ENCODE measurements around the gene CTDSP2. TPM values are rescaled to one million over a fixed set of nuclear protein-coding genes. Genes with fewer than 3 reads are reported as not detected.
"Not testable (repeated sequence)": the region's sequence is repeated elsewhere in the genome, so short reads cannot be mapped to it uniquely, and the experiment has no call there.

The CTDSP2 gene, protein sequence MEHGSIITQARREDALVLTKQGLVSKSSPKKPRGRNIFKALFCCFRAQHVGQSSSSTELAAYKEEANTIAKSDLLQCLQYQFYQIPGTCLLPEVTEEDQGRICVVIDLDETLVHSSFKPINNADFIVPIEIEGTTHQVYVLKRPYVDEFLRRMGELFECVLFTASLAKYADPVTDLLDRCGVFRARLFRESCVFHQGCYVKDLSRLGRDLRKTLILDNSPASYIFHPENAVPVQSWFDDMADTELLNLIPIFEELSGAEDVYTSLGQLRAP
- polyA plus RNA-seq (ENCODE audit: insufficient read length in 12 of 12) = 100 to 1,000 TPM in 11 of 12 donors, not detected in 1; 178 to 219 (median 201) TPM
- long read RNA-seq, donor 1, full-length matches to known transcripts = 16 of 31 reads
- long read RNA-seq, donor 1, partial matches to known transcripts = 15 of 31 reads
- long read RNA-seq, donor 1, other reads (novel, unspliced or antisense) = 0 of 31 reads
- long read RNA-seq, donor 2, full-length matches to known transcripts = 30 of 45 reads
- long read RNA-seq, donor 2, partial matches to known transcripts = 15 of 45 reads
- long read RNA-seq, donor 2, other reads (novel, unspliced or antisense) = 0 of 45 reads
- long read RNA-seq, donor 3, full-length matches to known transcripts = 16 of 16 reads
- long read RNA-seq, donor 3, partial matches to known transcripts = 0 of 16 reads
- long read RNA-seq, donor 3, other reads (novel, unspliced or antisense) = 0 of 16 reads
- long read RNA-seq, donor 4, full-length matches to known transcripts = 8 of 16 reads
- long read RNA-seq, donor 4, partial matches to known transcripts = 8 of 16 reads
- long read RNA-seq, donor 4, other reads (novel, unspliced or antisense) = 0 of 16 reads
- long read RNA-seq, donor 5 = 0 reads
- long read RNA-seq, donor 6, full-length matches to known transcripts = 16 of 22 reads
- long read RNA-seq, donor 6, partial matches to known transcripts = 6 of 22 reads
- long read RNA-seq, donor 6, other reads (novel, unspliced or antisense) = 0 of 22 reads
- long read RNA-seq, donor 7, full-length matches to known transcripts = 11 of 16 reads
- long read RNA-seq, donor 7, partial matches to known transcripts = 5 of 16 reads
- long read RNA-seq, donor 7, other reads (novel, unspliced or antisense) = 0 of 16 reads
- long read RNA-seq, donor 8, full-length matches to known transcripts = 36 of 67 reads
- long read RNA-seq, donor 8, partial matches to known transcripts = 26 of 67 reads
- long read RNA-seq, donor 8, other reads (novel, unspliced or antisense) = 5 of 67 reads
- long read RNA-seq, donor 9, full-length matches to known transcripts = 23 of 34 reads
- long read RNA-seq, donor 9, partial matches to known transcripts = 11 of 34 reads
- long read RNA-seq, donor 9, other reads (novel, unspliced or antisense) = 0 of 34 reads
- long read RNA-seq, donor 10, full-length matches to known transcripts = 32 of 41 reads
- long read RNA-seq, donor 10, partial matches to known transcripts = 9 of 41 reads
- long read RNA-seq, donor 10, other reads (novel, unspliced or antisense) = 0 of 41 reads
- long read RNA-seq, donor 11, full-length matches to known transcripts = 28 of 43 reads
- long read RNA-seq, donor 11, partial matches to known transcripts = 15 of 43 reads
- long read RNA-seq, donor 11, other reads (novel, unspliced or antisense) = 0 of 43 reads

DNA sequence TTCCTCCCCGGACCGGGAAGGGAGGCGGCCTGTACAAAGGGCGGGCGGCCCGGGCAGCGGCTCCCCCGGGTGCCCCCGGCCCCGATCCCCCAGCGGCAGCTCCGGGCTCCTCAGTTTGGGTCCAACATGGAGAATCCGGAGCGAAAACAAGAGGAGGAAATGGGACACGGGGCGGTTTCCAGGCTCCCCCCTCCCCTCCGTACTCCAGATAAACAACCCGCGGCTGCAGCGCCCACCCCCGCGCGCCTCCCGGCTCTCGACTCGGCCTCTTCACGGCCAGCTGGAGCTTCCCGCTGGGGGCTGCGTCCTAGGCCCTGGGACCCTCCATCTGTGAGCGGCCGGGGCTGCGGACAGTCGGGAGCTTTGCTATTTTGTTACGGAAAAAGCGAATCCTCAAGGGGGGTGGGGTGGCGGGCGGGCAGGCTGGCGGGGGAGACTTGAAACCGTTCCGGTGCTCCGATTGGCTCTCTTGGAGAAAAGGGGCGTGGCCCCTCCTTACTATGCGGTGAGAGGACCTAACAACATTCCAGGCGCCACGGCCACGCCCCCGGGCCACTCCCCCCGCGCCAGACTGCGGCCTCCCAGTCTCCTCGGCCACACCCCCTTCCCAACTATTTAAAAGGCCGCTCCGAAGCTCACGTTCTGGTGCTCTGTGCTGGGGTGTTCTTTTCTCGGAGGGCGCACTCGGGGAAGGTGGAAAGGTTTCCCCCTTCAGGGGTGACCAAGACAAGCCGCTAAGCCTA, at the start of gene CTDSP2:
CTDSP2 (minus strand) TSS at position 153 of the 743 bp plus-strand sequence. CDS start 294 bp downstream, outside the sequence.
- DNase-seq = peak; percentile 99

DNA sequence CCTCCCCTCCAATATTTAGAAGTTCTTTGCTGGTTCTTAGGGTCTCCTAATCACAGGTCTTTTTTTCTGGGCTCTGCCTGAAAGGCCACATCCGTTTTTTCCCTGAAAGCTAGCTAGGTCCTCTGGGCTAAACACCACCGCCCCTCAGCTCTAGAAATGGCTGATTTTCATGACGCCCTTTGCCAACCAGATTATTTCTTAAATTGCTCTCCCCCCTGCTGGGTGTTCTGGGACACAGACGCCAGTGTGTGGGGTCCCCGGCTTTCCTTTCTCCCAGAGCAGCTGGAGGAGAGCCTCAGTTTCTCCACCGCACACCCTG, 49.5 kb upstream of the CTDSP2 start:
- DNase-seq = no peak

DNA sequence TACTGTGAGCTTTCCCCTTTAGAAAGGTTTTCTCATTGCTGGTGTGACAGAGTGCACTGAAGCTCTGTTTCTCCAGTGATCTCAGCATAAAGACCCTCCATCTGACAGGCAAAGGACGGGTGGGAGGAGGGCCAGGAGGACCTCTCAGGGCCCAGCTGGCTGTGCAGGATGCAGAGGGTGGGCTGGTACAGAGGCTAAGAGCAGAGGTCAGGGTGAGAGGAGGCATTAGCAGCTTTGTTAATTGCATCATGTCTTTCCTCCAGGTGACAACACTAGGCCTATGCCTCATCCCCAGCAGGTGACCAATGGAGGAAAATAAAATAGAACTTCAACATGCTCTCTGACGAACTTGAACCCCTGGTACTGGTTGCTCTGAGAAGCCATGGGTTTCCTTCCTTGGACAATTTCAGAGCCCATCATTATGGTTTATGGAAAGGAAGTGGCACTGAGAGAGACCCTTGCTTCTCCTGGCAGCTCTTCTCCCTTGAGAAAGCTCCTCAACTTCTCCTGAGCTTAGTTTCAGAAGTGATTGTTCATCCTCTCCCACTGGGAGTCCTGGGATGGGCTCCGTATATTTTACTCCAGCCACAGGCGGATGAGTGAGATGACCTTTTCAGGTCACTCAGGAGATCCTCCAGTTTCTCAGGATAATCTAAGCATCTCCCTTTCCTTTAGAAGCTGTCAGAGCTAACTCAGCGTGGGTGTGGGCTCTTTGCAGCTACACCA, 49.0 kb upstream of the CTDSP2 start:
- DNase-seq = no peak

DNA sequence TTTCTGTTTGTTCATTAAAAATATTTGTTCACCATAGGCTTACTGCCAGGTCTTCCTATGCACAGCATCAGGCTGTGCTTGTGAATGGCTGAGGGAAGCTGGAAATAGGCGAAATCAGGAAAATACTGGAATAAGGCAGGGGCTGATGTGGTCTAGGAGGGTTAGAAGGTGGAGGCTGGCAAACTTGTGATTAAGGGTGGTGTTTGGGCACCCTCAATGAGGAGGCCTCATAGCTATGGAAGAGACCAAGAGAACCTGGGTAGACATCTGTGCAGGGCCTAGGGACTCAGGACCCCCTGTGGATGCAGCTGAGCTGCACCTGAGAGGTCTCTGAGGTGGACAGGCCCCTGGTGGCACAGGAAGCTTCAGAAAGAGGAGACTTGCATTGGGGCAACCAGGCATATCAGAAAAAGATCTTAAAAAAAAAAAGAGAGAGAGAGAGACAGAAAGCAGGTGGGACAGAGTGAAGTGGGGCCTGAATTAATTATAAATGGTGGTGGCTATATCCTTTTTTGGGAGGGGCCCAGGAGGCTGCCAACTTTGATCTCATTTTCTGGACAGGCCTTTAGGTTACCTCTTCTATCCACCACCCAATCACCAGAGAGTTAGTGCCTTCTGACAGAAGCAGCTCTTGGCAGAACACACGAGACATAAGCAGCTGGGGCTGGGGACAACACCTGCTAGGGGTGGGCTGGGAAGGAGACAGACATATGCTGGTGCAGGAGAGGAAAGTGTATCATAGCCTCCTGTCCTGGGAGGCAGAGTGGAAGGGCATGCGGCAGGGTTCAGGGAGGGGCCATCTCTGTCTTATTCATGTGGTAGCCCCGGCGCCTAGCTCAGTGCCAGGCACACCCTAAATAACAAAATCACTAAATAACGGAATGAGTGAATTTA, 48.1 kb upstream of the CTDSP2 start:
- no peak for DNase-seq

DNA sequence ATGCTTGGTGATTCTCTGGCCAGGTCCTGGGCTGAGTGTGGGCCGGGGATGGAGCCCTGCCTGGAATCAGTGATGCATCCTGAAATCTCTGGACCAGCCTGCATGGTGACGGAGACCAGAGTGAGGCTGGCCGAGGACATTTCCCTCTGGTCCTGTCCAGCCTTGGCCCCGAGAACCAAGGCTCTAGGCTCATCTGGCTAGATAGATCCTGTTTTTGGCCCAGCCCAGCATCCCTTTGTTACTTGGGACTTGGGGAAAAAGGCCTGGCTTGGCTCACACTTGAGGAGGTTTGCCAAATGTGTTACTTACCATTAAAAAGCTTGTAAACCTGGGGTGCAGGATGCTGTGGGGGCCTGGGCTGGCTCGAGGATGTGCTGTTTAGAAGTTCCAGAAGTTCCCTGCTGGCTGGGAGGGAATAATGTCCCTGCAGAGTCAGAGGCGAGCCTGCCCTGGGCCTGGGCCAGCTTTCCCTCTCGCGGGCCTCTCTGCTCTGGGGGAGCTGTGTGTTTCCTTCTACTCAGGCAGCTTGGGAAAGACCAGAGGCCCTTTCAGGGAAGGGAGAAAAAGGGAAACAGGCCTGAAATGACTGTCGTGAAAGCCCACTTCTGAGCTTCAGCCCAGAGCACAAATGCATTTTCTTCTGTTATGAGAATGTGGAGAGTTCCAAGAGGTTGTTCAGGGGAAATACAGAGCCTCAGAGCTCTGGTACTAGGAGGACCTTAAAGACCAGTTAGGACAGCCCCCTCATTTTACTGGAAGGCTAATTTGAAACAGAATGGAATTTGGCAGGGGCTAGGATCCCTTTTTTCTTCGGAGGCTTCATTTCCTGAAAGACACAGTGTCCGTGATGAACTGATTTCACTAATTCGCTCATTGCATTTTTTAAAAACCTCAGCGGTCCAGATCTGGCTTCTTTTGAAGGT, 47.2 kb upstream of the CTDSP2 start:
- peak; percentile 96 for DNase-seq

DNA sequence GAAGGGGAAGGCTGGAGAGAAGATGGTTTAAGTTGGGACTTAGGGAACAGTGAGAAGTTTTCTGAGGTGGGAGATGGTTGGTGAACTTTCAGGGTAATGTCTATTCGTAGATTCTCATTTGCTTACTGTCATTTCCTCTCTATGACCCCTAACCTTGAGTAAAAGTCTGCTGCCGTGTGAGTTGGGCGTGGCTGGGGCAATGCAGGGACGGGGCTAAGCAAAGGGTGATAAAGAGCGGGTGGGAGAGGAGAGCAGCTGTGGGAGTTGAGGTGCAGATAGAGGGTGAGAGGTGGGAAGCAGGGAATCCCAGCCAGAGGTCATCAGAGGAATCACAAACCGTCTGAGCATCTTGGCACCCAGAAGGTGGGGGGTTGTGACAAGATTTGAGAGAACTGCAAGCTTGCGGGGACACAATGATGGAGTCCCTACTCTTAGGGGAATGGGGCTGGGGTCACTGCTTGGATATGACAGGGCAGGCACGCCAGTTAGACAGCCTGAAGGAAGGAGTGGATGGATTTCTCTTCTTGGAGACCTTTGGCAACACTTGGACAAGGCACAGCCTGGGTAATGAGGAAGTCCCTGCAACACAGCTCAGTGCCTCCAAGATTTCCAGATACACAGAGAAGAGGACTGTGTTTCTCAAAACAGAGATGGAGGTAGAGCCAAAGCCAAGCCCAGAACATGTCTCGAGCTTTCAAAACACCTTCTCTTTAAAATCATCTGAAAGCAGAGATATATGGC, 45.9 kb upstream of the CTDSP2 start:
- no peak for DNase-seq

DNA sequence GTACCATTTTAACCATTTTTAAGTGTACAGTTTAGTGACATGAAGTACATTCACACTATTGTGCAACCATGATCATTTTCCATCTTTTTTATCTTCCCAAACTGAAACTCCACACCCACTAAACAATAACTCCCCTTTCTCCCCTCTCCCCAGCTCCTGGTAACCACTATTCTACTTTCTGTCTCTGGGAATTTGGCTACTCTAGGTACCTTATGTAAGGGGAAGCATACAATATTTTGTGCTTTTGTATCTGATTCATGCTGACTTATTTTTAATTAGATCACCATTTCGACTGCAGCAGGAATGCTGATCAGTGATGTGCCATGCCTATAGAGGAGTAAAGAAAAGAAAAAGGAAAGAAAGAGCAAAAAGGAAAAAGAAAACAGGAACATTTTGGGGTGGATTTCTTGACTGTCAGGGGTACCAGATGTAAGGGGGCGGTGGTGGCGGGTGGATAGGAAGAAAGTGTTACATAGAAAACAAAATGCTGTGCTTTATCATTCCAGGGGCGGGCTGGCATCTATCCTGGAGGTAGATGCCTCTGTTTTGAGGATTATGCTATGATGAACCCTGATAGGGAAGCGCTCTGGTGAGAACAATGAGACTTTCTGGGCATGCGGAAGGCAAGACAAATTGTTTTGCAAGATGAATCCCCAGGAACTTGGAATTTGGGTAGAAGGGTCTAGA, 45.2 kb upstream of the CTDSP2 start:
- no peak for DNase-seq

DNA sequence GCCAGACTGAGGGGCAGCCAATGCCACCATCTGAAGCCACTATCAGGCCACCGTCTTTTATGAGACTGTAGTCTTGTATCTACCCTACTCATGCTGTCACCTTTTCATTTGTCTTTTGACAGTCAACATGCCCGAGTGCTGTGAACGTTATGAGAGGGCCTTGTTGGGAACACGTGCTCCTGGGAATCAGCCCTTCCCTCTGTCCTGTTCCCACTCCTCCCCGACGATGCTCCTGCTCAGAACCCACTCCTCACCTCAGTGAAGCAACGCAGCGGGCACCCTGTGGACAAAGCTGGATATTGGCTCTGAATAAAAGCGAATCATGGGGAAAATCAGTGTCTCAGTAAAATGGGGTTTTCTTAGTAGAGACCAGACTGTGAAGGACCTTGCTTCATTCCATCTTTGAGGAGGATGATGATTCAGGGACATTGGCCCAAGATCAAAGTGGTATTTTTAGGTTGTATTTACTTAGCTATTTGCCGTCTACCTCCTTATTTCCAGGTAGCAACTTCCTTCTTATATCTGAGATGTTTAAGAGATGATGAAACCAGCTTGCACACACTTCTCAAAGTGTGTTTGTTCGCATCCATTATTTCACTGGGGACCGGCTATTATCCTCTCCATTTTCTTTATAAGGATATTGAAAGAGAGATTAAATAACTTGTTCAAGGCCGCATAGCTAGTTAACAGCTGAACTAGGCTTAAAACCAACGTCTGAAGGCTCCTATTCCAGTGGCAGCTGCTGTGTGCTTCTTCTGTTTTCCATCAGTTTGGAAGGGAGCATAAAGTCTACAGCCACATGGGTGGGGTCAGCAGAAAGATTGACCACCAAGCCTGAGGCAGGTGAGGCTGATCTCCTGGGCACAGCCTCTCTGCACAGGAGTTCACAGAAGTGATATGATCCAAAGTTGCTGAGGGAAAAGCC, 43.9 kb upstream of the CTDSP2 start:
- DNase-seq = no peak

DNA sequence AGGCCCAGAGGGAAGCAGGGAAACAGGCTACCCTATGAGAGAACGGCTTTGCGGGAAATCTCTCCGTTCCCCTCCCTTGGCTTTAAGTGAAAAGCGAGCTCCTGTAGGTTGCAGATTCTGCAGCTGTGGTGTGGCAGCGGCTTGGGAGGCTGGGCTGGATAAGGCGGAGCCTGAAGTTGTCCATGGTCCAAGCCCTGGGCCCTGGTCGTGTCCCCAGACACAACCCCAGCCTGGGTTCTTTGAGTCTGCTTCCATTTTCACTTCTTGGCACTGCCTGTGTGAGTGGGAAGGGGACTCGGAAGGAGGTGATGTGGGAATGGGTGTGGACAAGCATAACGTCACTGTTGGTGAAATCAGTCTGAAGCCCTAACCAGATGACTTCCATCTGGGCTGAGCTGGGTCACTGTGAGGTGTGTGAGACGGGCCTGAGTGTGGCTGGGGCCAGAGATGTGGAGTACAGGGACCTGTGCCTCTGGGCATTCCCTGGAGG, 43.0 kb upstream of the CTDSP2 start:
- peak; percentile 92 for DNase-seq

DNA sequence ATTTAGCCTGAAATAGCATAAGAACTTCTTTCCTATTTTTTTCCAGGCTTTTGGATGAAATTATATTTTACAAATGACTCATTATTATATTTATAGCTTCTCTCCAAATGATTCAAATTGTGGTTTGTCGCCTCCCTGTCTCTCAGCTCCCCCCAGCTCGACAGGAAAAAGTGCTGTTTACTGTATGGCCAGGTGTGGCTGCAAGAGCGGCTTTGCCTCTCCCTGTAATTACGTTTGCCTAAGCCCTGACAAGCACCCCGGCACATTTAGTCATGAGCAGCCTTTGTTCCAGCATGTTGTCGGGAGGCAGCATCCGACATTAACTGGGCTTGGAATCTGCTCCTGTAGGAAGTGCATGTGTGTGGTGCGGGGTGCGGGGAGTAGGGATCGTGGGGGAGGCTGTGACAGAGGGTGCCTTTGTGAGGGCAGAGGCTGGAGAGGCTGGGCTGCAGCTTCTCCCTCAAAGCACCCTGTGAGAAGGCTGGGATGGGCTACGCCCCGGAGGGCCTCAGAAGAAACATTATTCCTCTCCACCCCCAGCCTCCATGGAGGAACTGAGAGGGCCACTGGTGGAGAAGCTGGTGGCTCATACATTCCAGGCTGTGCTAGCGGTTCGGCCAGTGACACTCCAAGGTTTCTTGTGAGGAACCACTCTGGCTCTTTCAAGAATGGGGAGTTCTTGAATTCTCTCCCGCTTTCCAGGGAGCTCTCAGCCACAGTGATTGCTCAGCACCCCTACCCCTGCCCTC, 42.1 kb upstream of the CTDSP2 start:
- no peak for DNase-seq

DNA sequence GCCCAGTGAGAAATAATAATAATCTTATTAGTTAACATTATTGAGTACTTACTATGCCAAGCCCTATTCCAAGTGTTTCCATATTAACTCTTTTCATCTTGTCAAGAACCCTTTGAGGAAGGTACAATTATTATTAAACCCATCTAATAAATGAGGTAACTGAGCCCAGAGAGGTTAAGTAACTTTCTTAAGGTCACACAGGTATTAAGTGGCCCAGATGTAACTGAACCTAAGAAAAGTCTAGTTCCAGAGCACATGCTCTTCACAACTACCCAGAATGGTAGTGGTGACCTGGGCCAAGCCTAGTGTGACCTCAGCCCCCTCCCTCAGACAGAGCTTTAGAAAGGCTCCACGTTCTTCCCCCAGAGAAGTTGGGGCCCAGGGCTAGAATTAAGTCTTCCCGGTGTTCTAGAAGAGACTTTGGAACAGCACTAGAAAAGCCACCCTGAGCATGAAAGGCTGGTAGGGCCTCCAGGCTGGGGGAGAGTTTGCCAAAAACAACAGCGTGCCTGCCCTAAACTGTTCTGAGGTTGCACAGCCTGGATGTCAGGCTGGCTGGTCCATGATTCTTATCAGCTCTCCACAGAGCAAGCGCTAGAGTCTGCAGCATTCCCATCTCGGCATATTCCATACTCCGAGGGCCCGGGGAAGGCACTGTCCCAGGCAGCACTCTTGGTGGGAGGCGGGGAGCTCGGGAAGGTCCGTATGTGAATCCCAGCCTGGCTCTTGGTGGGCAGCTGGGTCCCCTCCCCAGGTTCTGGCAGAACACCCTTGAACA, 41.3 kb upstream of the CTDSP2 start:
- DNase-seq = no peak

DNA sequence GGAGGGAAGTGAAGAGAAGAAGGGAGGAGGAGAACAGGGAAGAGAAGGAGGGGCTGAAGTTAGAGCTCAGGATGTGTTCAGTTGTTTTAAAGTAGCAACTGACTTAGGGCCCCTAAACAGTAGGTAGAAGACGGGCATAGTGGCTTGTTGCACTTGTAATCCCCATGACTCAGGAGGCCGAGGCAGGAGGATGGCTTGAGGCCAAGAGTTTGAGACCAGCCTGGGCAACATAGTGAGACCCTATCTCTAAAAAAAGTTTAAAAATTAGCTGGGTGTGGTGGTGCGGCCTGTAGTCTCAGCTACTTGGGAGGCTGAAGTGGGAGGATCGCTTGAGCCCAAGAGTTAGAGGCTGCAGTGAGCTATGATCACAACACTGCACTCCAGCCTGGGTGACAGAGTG, 40.4 kb upstream of the CTDSP2 start:
- not testable (repeated sequence) for DNase-seq

DNA sequence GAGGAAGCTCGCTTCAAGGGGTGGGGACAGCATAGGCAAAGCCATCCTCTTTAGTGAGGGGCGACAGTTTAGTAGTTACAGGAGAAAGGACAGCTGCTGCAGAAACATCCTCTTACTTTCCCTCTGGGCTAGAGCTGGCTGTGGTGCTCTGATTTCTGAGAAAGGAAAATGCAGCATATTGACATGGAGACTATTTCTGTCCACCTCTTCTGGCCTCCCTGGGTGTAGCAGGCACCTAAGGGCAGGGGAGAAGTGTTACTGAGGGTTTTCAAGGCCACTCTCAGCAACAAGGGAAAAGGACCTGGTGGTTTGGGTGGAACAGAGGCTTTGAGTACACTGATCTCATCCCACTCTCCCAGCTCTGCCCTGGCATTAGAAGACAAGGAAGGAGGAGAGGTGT, 40.0 kb upstream of the CTDSP2 start:
- no peak for DNase-seq
